Glomerular visceral epithelial cell (primary cell): ENCODE results near the gene C2CD4C.
"Not testable (repeated sequence)": the region's sequence is repeated elsewhere in the genome, so short reads cannot be mapped to it uniquely, and the experiment has no call there.

ENCODE experiments used
- DNase-seq: peaks from one replicate; pipeline ENCODE4 v3.0.0-alpha.2; 2016; ENCODE audit errors: extremely low spot score

Gene C2CD4C

GRCh38 chr19:398719-399118 lies 10.2 kb downstream of the C2CD4C start:
- no peak for DNase-seq

GRCh38 chr19:397941-398706 lies 10.8 kb downstream of the C2CD4C start:
- DNase-seq, result no peak

- DNase-seq, result no peak
These were observed 11.6 kb downstream of the C2CD4C start for GRCh38 chr19:397321-397720.

GRCh38 chr19:395467-395866 lies 13.5 kb downstream of the C2CD4C start:
- DNase-seq, result no peak

- not testable (repeated sequence) for DNase-seq
These were observed 14.1 kb downstream of the C2CD4C start for GRCh38 chr19:394857-395256.

- not testable (repeated sequence) for DNase-seq
These were observed 15.4 kb downstream of the C2CD4C start for GRCh38 chr19:393560-393959.

- no peak for DNase-seq
These were observed 16.5 kb downstream of the C2CD4C start for GRCh38 chr19:392375-392970.

GRCh38 chr19:391726-392374 lies 17.1 kb downstream of the C2CD4C start:
- DNase-seq, result no peak

- DNase-seq, result no peak
These were observed 17.8 kb downstream of the C2CD4C start for GRCh38 chr19:391207-391557.

- DNase-seq, result no peak
These were observed 18.4 kb downstream of the C2CD4C start for GRCh38 chr19:390386-391206.

- DNase-seq, result no peak
These were observed 19.0 kb downstream of the C2CD4C start for GRCh38 chr19:389935-390289.

- no peak for DNase-seq
These were observed 19.6 kb downstream of the C2CD4C start for GRCh38 chr19:389255-389934.

GRCh38 chr19:388691-389090 lies 20.3 kb downstream of the C2CD4C start:
- no peak for DNase-seq

GRCh38 chr19:387777-388176 lies 21.2 kb downstream of the C2CD4C start:
- DNase-seq, result no peak

GRCh38 chr19:386632-387301 lies 22.2 kb downstream of the C2CD4C start:
- not testable (repeated sequence) for DNase-seq

GRCh38 chr19:386189-386588 lies 22.8 kb downstream of the C2CD4C start:
- DNase-seq, result not testable (repeated sequence)

- DNase-seq, result peak; percentile 33
These were observed 24.2 kb downstream of the C2CD4C start for GRCh38 chr19:384799-385169.

- DNase-seq, result no peak
These were observed 24.8 kb downstream of the C2CD4C start for GRCh38 chr19:383922-384798.

- no peak for DNase-seq
These were observed 25.9 kb downstream of the C2CD4C start for GRCh38 chr19:383040-383439.

GRCh38 chr19:382578-382977 lies 26.4 kb downstream of the C2CD4C start:
- DNase-seq, result peak; percentile 88
